IMR-90 (cell line): ENCODE results near the gene DGKZ.

Experiments used
- CTCF ChIP-seq: conservative IDR thresholded peaks from 2 replicates; pipeline ENCODE4 v1.5.1; 2012; ENCODE audit warnings: mild to moderate bottlenecking, low read depth, low read length, improper control_type of control experiment
- MAZ ChIP-seq: IDR thresholded peaks from 2 replicates; pipeline ENCODE4 v1.6.1; 2012; ENCODE audit warnings: low read depth, mild to moderate bottlenecking, low read length, improper control_type of control experiment, moderate library complexity, borderline replicate concordance
- MXI1 ChIP-seq: IDR thresholded peaks from 2 replicates; pipeline ENCODE4 v1.6.1; 2012; ENCODE audit warnings: low read depth, mild to moderate bottlenecking, low read length, moderate library complexity, borderline replicate concordance
- POLR2A ChIP-seq: IDR thresholded peaks from 2 replicates; pipeline ENCODE4 v1.6.1; 2012; ENCODE audit warnings: mild to moderate bottlenecking, low read depth, low read length
- RAD21 ChIP-seq: IDR thresholded peaks from 2 replicates; pipeline ENCODE4 v1.6.1; 2012; ENCODE audit warnings: low read length, improper control_type of control experiment

GRCh38 chr11:46383404-46383758 lies 36.1 kb downstream of the DGKZ start:
- TF ChIP-seq CTCF, result no peak
- no peak for TF ChIP-seq POLR2A
- no peak for TF ChIP-seq MAZ
- TF ChIP-seq RAD21, result no peak
- no peak for TF ChIP-seq MXI1
